Measurements from ENCODE around the gene MAFB.
A peak's percentile ranks its signal among the peaks of the same experiment; 100 is the strongest.

Gene MAFB

DNA sequence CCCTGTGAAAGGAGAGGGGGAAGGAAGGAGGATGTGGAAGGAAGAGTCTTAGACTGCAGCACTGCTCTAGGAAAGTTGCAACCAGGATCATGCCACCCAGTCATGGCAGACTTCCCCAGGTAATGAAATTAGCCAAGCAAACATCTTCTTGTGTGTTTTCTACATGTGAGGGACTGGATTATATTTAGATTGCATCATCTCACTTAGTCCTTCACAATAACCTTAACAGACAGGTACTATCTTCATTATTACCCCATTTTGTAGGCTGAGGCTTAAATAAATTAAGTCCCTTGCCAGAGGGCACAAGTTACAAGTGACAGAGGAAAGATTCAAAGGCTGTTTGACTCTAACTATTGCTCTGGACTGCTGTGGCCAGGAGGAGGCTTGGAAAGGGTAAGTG is 9.7 kb upstream of the MAFB start:
- DNase-seq, result no peak

DNA sequence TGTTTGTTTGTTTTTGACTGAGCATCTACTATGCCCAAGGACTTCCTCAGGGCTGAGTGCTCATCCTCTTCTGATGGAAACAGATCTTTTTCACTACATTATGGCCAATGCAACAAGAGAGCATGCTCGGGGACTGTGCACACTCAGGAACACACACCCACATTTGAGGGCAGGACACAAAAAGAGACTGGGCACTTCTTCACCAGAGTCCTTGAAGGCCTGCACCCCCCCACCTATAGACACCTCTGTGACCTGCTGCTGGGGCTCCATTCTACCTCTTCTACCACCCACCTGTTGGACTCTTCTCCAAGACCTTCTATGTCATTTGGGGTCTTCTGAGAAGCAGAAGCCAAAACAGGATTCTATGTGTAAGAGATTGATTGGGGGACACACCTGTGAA is 9.2 kb upstream of the MAFB start:
- no peak for DNase-seq

DNA sequence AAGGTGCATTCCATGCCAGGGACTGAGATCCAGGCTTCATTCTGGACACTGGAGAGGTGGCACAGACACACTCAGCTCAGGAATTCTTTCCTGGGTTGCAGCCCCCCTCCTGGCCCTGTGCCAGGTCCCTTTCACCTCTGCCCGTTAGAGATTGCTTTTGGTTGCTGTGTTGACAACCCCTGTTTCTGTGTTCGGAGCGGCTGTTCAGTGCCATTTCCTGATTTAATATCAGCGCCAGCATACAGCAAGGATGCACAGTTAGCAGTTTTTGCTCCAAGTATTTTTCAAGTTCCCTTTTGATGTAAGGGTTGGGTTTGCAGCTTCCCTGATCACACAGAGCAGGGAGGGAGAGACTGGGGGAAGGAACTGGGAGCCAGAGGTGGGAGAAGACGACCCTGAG is 8.5 kb upstream of the MAFB start:
- no peak for DNase-seq

DNA sequence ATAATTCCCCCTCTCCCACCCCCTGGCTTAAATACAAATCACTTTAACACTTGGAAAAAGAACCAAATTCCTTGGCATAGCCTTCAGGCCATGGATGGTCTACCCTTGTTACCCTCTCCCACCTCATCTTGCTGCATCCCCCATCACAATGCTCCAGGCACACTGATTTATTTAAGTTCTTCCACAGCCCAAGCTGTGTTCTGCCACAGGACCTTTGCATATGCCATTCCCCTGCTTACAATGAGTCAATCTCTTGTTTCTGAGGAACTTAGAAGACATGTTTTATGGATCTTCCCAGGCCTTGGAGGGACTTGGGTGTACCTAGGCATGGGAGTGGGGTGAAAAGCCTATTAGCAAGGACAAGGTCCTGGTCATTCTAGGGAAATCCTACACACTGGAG is 6.2 kb upstream of the MAFB start:
- no peak for DNase-seq

DNA sequence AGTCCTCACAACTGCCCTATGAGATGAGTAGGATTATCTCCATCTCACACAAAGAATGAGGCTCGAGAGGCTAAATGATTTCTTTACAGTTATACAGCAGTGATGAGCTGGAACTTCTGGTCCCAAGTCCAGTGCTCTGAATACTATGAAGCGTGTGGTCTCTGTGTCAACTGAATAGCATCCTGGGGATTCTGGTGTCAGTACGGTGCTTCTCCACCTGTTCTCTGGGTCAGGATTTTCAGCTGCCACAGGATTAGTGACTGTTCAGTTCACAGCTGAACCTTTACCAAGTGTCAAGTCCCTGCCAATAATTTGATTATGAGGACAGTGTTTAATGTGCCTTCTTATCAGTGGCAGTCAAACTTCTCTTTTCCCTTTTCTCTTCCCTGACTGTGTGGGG is 5.2 kb upstream of the MAFB start:
- DNase-seq, result no peak

DNA sequence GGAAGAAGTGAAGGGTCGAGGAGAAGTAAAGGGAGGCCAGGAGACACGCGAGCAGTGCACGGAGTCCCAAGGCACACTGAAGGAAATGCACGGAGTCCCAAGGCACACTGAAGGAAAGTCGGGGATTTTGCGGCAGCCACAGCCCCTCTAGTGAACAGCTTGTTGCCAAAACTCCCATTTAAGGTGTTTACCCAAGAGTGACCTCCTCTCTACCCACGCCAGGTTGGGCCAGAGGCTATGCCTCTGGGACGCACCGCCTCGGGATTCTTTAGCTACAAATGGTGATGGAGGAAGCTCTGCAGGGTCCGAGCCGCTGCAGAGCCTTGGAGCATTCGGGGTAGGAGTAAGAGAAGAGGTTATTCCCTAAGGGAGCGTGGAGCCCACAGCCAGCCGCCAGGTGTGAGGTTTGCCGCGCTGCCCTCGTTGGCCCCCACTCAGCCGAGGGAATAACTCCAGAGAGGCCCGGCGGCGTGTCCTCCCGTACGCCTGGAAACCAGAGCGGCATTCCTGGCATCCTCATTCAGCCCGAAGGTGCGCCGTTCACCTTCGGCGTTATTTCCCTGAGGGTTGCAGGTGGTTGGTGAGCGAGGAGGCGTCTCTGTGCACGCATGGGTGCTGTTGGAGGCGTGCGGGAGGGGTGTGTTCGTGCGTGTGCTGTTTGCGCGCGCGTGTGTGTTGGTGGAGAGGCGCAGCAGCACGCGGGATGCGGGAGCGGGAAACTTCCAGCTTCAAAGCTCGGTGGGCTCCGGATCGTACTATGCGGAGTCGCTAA is 3.4 kb upstream of the MAFB start:
- no peak for DNase-seq

DNA sequence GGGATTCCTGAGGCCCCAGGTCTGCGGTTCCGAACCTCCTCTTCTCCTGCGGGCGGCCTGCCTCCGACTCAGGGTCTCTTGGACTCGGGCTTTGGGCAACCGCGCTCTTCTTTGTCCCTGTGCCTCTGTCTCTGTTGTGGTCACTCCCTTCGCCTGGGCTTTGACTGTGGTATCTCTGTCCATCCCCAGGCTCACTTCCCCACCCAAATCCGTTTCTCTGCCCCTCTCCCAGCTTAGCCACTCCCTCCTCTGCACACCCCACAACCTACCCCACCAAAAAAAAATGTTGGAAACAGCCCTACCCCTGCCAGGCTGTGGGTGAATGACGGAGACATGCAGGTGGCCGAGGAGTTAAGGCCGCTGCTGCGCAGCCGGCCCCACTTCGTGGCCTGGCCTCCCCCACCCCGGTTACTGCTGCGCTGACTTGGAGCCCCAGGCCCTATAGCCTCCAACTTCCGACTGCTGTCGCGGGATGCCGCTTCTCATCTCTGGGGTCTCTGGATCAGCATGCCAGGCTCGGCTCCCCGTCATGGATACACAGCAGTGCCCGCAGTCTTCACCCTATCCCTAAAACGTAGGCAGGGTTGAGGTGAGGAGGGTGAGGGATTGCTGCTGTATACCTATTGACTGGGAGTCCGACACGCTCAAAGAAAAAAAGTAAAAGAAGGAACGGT is 2.7 kb upstream of the MAFB start:
- DNase-seq, result no peak

DNA sequence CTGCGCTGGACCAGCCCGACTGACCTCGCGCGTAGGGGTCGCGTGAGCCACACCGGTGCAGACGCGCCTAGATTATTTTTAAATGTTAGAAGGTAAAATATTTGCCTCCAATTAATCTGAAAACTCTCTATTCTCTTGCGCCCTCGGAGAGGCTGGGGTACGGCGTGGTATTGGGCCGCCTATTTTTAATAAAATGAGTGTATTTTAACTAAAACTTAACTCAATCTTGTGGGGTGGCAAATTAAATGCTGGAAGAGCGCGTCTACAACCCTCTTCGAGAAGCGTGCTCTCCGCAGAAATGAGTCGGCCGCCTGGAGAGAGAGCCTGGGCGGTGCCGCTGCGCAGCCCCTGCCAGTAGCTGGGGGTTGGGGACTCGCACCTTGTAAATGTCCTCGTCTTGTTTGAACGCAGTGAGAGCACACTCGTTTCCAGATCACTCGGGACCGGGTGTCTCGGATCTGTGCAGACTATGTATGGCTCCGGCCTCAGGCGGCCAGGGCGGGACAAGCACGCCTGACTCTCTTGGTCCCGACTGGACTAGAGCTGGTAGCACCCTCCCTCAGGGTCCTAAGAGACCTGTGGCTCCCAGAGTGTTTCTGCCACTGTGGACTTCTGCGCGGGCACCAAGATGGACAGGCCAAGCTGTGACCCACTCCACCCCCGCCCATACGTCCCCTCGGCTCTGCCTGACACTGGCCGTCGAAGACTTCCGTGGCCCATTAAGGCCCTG is 2.0 kb upstream of the MAFB start:
- DNase-seq, result no peak

DNA sequence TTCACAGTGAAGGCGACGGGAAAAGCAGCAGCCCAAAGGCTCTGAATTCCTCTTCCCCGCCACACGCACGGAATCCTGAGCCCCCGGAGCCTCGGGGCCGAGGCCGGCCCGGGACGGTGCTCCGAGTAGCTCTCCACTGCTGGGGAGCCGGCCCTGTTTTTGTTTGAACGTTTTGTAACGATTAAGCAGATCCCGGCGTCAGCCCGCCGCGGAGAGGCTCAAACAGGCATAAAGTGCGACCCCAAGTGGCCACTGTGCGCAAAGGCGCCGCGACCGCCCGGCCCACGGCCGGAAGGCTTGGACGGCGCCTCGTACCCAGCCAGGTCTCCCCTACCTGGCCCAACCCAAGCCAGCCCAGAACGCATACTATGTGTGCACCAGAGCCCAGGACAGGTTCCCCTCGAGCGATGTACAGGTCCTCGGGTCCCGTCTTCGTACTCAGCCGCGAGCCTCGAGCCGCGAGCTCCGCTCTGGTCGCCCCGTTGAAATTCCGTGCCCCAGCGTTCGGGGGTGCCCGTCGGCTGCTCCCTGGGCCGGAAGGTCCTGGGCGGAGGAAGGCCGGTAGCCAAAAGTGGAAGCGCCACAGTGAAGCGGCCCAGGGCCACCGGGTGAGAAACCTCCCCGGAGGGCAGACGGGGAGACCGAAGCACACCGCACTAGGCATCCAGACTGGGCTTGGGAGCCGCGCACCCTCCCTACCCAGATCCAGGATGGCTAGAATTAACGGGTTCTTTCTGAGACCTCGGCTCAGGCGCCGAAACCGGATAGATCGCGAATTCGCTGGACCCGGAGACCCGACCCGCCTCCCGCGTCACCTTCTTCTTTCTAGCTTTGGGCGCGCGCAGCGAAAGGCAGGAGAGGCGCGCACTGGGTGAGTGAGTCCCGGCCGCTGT is 1.2 kb upstream of the MAFB start:
- peak; percentile 89 for DNase-seq

DNA sequence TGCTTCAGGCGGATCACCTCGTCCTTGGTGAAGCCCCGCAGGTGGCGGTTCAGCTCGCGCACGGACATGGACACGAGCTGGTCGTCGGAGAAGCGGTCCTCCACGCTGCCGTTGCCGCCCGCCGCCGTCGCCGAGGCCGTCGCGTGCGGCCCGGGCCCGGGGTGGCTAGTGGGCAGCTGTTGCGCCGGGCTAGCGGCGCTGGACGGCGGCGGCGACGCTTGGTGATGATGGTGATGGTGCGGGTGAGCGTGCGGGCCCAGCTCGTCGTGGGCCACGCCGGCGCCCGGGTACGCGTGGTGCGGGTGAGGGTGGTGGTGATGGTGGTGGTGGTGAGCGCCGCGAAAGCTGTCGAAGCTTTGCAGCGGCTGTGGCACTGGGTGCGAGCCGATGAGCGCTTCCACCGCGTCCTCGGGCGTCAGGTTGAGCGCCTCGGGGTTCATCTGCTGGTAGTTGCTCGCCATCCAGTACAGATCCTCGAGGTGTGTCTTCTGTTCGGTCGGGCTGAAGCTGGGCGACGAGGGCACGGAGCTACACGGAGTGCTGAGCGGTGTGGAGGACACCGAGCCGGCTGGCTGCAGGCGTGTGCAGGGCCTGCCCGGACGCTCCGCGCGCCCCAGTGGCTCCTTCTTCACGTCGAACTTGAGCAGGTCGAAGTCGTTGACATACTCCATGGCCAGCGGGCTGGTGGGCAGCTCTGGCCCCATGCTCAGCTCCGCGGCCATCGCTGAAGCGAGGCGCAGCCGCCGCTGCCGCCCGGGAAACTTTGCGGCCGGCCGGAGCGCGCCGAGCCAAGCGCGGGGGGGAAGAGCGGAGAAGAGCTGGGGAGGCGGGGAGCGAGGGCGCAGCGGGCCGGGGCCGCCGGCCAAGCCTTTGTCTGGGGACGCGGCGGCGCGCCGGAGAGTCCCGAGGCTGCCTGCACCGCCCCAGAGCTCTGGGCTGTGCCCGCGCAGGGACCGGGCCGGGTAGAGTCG is 622 bp downstream of the MAFB start:
- no peak for DNase-seq

DNA sequence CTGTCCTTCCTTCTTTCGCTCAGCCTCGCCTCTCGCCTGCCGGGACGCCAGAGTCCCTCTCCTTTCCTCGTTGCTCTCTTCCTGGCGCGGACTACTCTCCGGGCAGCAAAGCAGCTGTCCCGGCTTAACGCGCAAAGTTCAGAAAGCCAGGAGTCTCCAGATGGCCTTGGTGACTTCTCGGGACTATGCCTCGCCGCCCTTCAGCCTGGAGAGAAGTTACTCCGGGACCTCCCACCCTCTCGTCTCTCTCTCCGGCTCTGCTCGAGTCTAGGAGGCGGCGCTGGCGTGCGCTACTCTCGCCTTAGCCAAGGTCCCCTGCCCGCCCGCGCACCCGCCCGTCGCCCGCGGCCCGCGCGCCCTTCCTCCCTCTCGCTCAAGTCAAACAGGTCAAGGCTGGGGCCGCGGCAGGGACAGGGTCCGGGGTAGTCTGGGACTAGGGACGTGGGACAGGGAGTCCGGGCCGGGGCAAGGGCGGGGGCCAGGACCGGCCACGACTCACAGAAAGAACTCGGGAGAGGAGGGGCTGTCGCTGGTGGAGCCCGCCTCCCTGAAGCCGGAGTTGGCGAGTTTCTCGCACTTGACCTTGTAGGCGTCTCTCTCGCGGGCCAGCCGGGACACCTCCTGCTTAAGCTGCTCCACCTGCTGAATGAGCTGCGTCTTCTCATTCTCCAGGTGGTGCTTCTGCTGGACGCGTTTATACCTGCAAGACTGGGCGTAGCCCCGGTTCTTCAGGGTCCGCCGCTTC is 1.5 kb downstream of the MAFB start:
- peak; percentile 20 for DNase-seq

DNA sequence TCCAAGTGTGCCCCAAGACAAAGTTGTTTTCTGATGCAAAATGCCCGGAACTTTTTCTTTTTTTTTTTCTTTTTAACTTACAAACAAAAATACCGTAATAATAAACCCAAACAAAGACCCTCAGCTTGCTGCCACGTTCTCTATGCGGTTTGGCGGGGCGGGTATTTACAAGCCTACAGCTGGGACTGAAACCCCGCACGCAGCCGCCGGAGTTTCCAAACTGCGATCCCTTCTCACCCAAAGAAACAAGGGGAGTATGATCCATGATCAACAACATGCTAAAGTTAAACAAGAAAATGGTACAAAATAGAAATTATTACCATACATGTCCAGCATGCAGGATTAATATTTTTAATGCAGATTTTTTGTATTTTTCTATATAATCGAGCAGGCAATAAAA is 2.1 kb downstream of the MAFB start:
- DNase-seq, result no peak

DNA sequence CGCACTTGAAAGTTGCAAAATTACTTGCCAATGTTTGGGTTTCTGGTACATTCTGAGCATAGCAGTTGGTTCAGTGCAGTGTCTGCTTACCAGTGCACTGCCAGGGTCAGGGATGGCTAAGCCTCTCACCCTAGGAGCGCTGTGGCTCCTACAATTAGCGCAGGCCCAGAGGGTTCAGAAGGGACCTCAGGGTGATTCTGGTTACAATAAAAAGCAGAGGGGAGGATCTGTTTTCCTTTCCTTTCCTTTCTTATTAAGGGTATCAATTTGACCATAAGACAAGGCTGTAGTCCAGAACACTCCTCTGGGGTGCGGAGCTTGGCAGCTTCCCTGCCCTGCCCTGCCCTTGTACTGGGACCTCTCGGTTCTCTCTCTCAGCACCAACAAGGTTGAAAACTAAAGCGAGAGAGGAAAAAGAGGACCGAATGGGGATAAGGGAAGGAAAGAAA is 2.6 kb downstream of the MAFB start:
- no peak for DNase-seq

DNA sequence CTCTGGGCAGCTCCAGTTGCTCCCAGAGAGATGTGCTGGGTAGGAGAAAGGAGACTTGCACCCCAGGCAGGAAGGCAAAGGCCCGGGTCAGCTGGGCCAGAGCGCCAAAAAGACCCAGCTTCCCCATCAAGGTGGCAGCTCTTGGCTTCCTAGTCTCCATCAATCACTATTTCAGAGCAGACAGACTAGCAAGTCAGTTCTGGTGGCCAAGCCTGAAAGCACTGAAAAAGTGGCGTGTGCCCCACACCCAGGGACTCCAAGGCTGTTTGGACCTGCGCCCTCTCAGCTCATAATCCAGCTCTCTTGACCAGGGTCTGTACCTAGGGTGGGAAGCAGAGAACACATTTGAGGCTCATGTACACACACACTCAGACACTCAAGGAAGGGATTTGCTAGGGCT is 3.7 kb downstream of the MAFB start:
- no peak for DNase-seq

DNA sequence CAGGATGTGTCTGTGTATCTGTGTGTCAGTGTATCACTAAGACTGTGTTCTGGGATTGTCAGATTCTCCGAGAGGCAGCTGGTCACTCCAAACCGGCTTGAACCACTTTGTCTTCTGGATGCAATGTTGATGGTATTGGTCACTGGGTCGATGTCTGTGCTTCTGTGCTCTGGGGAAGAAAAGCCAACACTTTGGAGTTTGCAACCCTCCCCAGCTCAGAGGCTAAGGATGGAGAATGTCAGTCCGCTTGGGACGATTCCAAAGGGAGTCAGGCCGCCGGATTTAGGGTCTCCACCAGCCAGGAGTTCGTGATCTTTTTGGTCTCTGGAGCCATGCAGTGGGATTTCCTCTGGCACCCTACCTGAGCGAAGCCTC is 5.2 kb downstream of the MAFB start:
- DNase-seq, result no peak

DNA sequence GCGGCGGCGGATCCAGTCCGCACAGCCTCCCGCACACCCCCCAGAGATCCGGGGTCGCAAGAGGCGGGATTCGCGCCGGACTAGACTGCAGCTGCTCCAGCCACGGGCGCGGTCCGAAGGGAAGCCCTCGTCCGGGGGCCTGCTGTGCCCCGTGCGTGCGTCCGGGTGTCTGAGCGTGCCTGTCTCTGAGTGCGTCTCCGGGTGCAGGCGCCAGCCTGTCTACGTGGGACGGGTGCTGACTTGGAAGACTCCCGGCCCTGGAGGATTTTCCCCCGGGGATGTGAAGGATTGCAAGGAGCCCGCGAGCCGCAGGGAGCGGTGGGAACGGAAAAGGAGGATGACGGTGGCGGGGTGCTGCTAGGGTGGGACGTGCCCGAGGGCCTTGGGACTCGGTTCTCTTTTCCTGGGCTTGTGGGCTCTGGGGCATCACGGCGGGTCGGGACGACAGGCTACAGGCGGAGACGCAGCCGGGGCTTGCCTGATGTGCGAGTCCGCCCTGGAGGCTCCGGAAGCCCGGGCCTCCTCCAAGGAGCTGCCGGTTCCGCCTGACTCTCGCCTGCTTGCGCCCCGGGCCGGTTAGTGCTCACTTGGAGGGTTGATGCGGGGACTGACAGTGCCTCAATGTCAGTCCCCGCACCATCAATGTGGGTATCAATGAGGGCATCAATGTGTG is 5.7 kb downstream of the MAFB start:
- DNase-seq, result peak; percentile 60

DNA sequence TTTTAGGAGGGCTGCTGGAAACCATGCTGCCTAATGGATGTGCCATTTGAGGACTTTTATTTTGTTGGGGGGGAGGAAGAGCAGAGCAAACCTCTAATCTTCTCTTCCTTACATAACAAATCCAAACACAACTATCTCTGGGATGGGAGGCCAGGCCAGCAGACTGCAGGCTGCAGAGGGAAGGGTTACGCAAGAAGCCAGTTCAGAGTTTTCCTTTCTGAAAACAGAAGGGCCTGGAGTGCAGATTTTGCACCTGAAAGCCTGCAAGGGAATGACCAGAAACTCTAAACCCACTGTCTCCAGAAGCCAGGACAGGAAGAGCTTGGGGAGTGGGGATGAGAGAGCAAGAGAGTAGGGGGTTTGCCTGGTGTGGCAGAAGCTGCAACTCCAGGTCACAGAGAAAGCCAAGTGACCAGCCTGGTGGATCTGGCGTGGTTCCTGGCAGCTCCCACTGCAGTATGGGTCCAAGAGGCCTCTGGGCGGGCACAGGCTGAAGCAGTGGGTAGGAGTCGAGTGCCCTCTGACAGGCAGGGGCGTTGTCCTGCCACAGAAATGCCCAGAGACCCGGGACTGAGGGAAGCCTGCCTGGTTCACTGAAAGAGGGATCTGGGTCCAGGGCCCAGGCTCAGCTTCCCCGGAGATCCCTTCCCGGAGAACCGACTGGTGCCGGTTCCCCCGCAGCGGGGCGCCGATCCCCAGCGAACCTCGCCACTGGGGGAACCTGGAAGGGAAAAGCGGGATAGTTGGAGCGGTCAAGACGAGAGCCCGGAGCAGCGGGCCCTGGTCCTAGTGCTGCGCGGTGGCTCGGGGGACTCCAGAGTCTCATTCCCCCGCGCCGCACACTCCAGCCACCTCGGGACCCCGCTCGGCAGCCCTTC is 6.7 kb downstream of the MAFB start:
- peak; percentile 21 for DNase-seq

DNA sequence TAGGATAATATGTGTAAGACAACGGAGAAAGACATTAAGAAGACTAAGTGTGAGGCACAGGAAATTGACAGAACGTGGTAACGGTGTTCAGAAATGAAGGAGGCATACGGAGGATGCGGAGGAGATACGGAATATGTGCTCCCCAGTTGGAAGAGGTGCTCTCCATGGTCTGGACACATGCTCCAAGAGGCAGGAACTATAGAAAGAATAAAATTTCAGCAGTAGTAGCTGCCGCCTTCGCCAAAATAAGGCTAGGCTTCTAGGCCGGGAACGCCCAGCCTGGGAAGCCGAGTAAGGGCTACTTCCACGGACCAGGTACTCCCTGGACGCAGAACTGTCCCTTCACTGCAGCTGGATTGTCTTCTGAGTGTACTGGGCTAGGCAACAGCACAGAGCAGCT is 7.4 kb downstream of the MAFB start:
- no peak for DNase-seq

DNA sequence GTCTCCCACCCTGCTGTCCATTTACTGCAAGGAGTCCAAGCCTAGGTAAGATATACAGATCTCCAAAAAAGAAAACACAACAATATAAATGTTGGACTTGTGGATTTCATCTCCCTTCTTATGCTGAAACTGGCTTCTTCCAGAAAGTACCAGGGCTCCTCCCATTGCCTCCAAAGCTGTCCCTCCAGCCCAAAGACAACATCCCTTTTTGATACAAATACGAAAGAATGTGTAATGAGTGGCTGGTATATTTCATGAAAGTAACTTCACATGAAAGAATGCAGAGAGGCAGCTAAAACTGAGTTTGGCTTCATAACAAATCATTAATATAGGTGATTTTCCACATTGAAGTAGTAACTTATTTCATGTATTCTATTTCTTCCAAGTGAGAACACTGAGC is 7.9 kb downstream of the MAFB start:
- DNase-seq, result no peak

Data from fibroblast of skin of right quadriceps (primary cell).